Measurements from ENCODE around the gene CLINT1.
"Not testable (repeated sequence)": the region's sequence is repeated elsewhere in the genome, so short reads cannot be mapped to it uniquely, and the experiment has no call there.

CLINT1 gene

DNA sequence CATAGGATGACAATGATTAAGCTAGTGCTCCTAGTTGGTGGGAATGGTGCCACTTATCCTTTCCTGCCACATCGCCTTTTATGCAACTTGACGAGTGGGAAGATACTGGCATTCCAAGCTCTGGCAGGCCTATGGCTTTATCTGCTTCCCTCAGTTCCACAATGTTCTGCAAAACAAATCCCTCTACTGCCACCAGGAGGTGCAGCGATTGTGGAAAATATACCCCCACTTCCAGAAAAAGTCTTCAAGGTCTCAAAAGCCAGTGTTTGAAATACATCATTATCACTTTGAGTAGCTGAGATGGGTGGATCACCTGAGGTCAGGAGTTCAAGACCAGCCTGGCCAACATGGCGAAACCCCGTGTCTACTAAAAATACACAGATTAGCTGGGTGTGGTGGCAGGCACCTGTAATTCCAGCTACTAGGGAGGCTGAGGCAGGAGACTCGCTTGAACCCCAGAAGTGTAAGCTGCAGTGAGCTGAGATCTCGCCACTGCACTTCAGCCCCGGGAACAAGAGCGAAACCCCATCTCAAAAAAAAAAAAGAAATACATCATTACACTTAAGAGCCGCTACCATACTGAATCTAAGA, 3.4 kb downstream of the CLINT1 start:
- TF ChIP-seq, protein P1, sequence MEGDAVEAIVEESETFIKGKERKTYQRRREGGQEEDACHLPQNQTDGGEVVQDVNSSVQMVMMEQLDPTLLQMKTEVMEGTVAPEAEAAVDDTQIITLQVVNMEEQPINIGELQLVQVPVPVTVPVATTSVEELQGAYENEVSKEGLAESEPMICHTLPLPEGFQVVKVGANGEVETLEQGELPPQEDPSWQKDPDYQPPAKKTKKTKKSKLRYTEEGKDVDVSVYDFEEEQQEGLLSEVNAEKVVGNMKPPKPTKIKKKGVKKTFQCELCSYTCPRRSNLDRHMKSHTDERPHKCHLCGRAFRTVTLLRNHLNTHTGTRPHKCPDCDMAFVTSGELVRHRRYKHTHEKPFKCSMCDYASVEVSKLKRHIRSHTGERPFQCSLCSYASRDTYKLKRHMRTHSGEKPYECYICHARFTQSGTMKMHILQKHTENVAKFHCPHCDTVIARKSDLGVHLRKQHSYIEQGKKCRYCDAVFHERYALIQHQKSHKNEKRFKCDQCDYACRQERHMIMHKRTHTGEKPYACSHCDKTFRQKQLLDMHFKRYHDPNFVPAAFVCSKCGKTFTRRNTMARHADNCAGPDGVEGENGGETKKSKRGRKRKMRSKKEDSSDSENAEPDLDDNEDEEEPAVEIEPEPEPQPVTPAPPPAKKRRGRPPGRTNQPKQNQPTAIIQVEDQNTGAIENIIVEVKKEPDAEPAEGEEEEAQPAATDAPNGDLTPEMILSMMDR (IDR thresholded peaks at IDR 0.05; ENCODE audit: low read depth, low read length), result peak; percentile 51
- no peak for TF ChIP-seq EZH2phosphoT487 (IDR thresholded peaks at IDR 0.05; ENCODE audit: low read depth)
- Histone ChIP-seq H3K4me2 (ENCODE audit: low read length) (peak overlapping the region; percentile 84), H3K27me3 (ENCODE audit: low read depth, low read length) (no peaks in the 10 kb centered on the region), H3K36me3 (replicated peaks; ENCODE audit: low read depth, low read length) (peaks cover 20% of the 10 kb centered on the region), H3K27ac (ENCODE audit: low read length) (peak overlapping the region; percentile 99; the same call in 1 of the 2 replicates), H3K4me1 (ENCODE audit: low read length) (peaks cover 50% of the 10 kb centered on the region), H2AFZ (ENCODE audit: low read depth, low read length) (no peak overlapping the region), H3K9ac (ENCODE audit: low read length) (peak overlapping the region; percentile 98; the same call in 1 of the 2 replicates), H3K4me3 (ENCODE audit: low read length) (peak overlapping the region; percentile 98), H4K20me1 (ENCODE audit: insufficient read depth, low read length) (peaks cover 62% of the 10 kb centered on the region), H3K79me2 (ENCODE audit: low read length) (peaks cover 94% of the 10 kb centered on the region), H3K9me3 (ENCODE audit: insufficient read depth, low read length) (no peaks in the 10 kb centered on the region)

DNA sequence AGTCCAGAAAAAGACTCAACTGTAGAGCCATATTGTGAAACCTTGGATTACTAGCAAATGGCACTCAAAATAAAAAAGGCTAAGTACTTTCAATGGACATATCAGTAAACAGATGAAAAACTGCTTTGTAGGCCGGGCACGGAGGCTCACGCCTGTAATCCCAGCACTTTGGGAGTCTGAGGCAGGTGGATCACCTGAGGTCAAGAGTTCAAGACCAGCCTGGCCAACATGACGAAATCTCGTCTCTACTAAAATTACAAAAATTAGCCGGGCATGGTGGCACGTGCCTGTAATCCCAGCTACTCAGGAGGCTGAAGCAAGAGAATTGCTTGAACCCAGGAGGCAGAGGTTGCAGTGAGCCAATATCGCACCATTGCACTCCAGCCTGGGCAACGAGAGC, 5.6 kb downstream of the CLINT1 start:
- not testable (repeated sequence) for H3K27ac ChIP-seq (ENCODE audit: low read length); H3K27me3 ChIP-seq (ENCODE audit: low read depth, low read length); H3K9me3 ChIP-seq (ENCODE audit: insufficient read depth, low read length); H3K4me3 ChIP-seq (ENCODE audit: low read length); H2AFZ ChIP-seq (ENCODE audit: low read depth, low read length); H3K9ac ChIP-seq (ENCODE audit: low read length); H3K4me2 ChIP-seq (ENCODE audit: low read length)
- Histone ChIP-seq H3K36me3 (replicated peaks; ENCODE audit: low read depth, low read length) (peaks cover 20% of the 10 kb centered on the region), H3K4me1 (ENCODE audit: low read length) (peaks cover 37% of the 10 kb centered on the region), H4K20me1 (ENCODE audit: insufficient read depth, low read length) (peaks cover 82% of the 10 kb centered on the region), H3K79me2 (ENCODE audit: low read length) (peaks cover 100% of the 10 kb centered on the region)

DNA sequence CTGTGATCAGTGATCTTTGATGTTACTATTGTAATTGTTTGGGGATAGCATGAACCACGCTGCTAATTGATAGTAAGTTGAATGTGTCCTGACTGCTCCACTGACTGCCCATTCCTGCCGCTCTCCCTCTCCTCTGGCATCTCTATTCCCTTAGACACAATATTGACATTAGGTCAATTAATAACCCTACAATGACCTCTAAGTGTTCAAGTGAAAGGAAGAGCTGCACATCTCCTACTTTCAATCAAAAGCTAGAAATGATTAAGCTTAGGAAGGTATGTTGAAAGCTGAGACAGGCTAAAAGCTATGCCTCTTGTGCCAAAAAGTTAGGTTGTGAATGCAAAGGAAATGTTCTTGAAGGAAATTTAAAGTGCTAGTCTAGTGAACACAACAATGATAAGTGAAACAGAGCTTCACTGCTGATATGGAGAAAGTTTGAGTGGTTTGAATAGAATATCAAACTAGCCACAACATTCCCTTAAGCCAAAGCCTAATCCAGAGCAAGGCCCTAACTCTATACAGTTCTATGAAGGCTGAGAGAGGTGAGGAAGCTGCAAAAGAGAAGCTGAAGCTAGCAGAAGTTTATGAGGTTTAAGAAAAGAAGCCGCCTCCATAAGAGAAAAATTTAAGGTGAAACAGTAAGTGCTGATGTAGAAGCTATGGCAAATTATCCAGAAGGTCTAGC, 12.9 kb downstream of the CLINT1 start:
- H2AFZ ChIP-seq (ENCODE audit: low read depth, low read length), result no peak overlapping the region
- no peaks in the 10 kb centered on the region for H3K27me3 ChIP-seq (ENCODE audit: low read depth, low read length)
- H3K27ac ChIP-seq (ENCODE audit: low read length), result no peak overlapping the region
- peaks cover 16% of the 10 kb centered on the region for H3K36me3 ChIP-seq (replicated peaks; ENCODE audit: low read depth, low read length)
- no peak overlapping the region for H3K4me3 ChIP-seq (ENCODE audit: low read length)
- no peak overlapping the region for H3K9ac ChIP-seq (ENCODE audit: low read length)
- TF ChIP-seq, protein P1 (IDR thresholded peaks at IDR 0.05; ENCODE audit: low read depth, low read length), result no peak
- no peak for TF ChIP-seq EZH2phosphoT487 (IDR thresholded peaks at IDR 0.05; ENCODE audit: low read depth)
- H3K4me1 ChIP-seq (ENCODE audit: low read length), result peaks cover 12% of the 10 kb centered on the region
- H4K20me1 ChIP-seq (ENCODE audit: insufficient read depth, low read length), result peaks cover 85% of the 10 kb centered on the region
- no peaks in the 10 kb centered on the region for H3K9me3 ChIP-seq (ENCODE audit: insufficient read depth, low read length)
- no peak overlapping the region for H3K4me2 ChIP-seq (ENCODE audit: low read length)
- H3K79me2 ChIP-seq (ENCODE audit: low read length), result peaks cover 100% of the 10 kb centered on the region

DNA sequence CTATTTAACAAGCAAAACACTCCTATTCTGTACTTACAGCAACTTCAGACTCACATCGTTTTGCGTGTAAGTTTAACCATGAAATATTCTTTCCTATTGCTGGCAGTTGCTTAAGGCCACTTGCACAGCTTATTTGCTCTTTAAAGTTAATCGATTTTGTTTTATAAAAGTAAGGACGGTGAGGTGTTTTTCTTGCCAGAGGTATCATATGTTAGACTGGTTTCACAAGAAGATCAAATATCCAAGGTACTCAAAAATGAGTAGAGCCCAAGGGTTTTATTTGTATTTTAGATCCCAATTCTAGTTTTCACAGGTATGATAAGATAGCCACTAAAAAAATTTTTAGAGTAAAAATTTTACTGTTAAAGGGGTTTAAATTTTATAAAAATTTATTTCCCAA, 16.2 kb downstream of the CLINT1 start:
- TF ChIP-seq, protein P1 (IDR thresholded peaks at IDR 0.05; ENCODE audit: low read depth, low read length), result no peak
- TF ChIP-seq EZH2phosphoT487 (IDR thresholded peaks at IDR 0.05; ENCODE audit: low read depth), result no peak
- Histone ChIP-seq H3K27me3 (ENCODE audit: low read depth, low read length) (no peaks in the 10 kb centered on the region), H3K4me1 (ENCODE audit: low read length) (peaks cover 12% of the 10 kb centered on the region), H2AFZ (ENCODE audit: low read depth, low read length) (no peak overlapping the region), H3K4me3 (ENCODE audit: low read length) (no peak overlapping the region), H3K4me2 (ENCODE audit: low read length) (no peak overlapping the region), H3K27ac (ENCODE audit: low read length) (no peak overlapping the region), H3K36me3 (replicated peaks; ENCODE audit: low read depth, low read length) (peaks cover 16% of the 10 kb centered on the region), H3K79me2 (ENCODE audit: low read length) (peaks cover 100% of the 10 kb centered on the region), H3K9me3 (ENCODE audit: insufficient read depth, low read length) (no peaks in the 10 kb centered on the region), H3K9ac (ENCODE audit: low read length) (no peak overlapping the region), H4K20me1 (ENCODE audit: insufficient read depth, low read length) (peaks cover 78% of the 10 kb centered on the region)
